Esophagus (tissue), 2 donors: ENCODE measurements around the gene ADAMTS2. TPM values are rescaled to one million over a fixed set of nuclear protein-coding genes. Genes with fewer than 3 reads are reported as not detected.

Experiments used
- H3K27ac ChIP-seq, 2 donors: one replicate each; pipeline ENCODE4 v1.5.1; 2013; ENCODE audit warnings: low read depth in 2 of 2, mild to moderate bottlenecking in 2 of 2, inconsistent platforms in 1 of 2, low read length in 1 of 2, moderate library complexity in 1 of 2
- H3K27me3 ChIP-seq, 2 donors: one replicate each; pipeline ENCODE4 v1.6.1; 2013; ENCODE audit warnings: low read length in 2 of 2, control low read depth in 1 of 2, mild to moderate bottlenecking in 1 of 2; ENCODE audit not compliant: insufficient read depth in 2 of 2, control insufficient read depth in 1 of 2
- H3K36me3 ChIP-seq, 2 donors: one replicate each; pipeline ENCODE4 v1.6.1; 2013; ENCODE audit warnings: low read length in 1 of 2; ENCODE audit not compliant: control insufficient read depth in 2 of 2, insufficient read depth in 2 of 2
- H3K4me1 ChIP-seq, 2 donors: one replicate each; pipeline ENCODE4 v1.6.1; 2013; ENCODE audit warnings: low read length in 1 of 2; ENCODE audit not compliant: control insufficient read depth in 2 of 2, insufficient read depth in 2 of 2
- H3K4me3 ChIP-seq, 2 donors: one replicate each; pipeline ENCODE4 v1.5.1; 2013; ENCODE audit warnings: low read length in 2 of 2, mild to moderate bottlenecking in 2 of 2, low read depth in 1 of 2, moderate library complexity in 1 of 2
- H3K9me3 ChIP-seq, 2 donors: one replicate each; pipeline ENCODE4 v1.6.1; 2013; ENCODE audit warnings: mild to moderate bottlenecking in 2 of 2, low read depth in 1 of 2, low read length in 1 of 2, moderate library complexity in 1 of 2; ENCODE audit not compliant: control insufficient read depth in 2 of 2, insufficient read depth in 1 of 2
- WGBS, 2 donors: extraction: QIAGEN DNeasy Blood & Tissue Kit; methylation state at CpG; one replicate each; pipeline ENCODE4 v1.1.7; 2013; 5-methylcytosine and 5-hydroxymethylcytosine counted together
- polyA plus RNA-seq, 2 donors: library from polyadenylated mRNA; stranded (reverse); fragments of 200-250 nt; gene quantifications; one replicate each; pipeline ENCODE4 v1.2.3, GENCODE V29; 2013
- donor health status: healthy with polysubstance abuse.
- donor health status: Bipolar disorder and iron deficiency.

The ADAMTS2 gene
- polyA plus RNA-seq, 2 donors = 1.4 to 1.5 TPM

- WGBS, 2 donors = 68 to 71% methylated on average over 20 of the region's 20 CpGs
- Histone ChIP-seq H3K36me3 (no peaks in the 10 kb centered on the region), H3K27ac (no peak overlapping the region), H3K9me3 (no peaks in the 10 kb centered on the region), H3K27me3 (no peaks in the 10 kb centered on the region), H3K4me1 (no peaks in the 10 kb centered on the region), H3K4me3 (no peak overlapping the region)
Measured at GRCh38 chr5:179209359-179210150, 135.7 kb downstream of the ADAMTS2 start.

DNA sequence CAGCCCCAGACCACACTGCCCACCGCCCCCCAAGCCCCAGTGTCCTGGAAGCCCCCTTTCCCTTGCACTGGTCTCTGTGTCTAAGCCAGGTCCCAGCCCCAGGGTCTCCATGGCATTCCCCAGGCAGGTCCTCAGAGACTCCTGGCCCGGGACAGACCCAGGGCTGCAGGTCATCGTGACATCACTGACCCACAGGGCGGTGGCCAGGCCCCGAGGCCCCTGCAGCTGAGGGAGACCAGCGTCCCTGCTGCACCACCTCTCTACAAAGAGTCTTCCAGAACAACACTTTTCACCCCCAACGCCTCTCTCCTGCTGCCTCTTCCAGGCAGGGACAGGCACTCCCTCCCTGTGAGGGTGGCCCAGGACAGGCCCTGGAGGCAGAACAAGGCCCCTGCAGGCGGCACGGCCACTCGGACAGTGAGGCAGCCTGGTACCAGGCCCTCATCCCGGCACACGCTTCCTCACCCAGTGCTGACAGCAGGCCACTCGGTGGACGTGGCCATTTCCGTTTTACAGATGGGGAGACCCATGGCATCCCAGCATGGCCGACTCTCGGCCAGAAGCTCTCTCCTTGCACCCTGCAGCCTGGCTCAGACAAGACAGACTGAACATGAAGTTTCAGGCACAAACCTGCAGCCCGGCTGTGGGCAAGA lies 136.4 kb downstream of the ADAMTS2 start:
- Histone ChIP-seq H3K4me3 (no peak overlapping the region), H3K36me3 (no peaks in the 10 kb centered on the region), H3K27ac (no peak overlapping the region), H3K9me3 (no peaks in the 10 kb centered on the region), H3K4me1 (no peaks in the 10 kb centered on the region), H3K27me3 (no peaks in the 10 kb centered on the region)
- WGBS, 2 donors = 87% methylated on average over 17 to 18 of the region's 18 CpGs

- WGBS, 2 donors = 80 to 81% methylated on average over 22 of the region's 22 CpGs
- Histone ChIP-seq H3K27ac (no peak overlapping the region), H3K9me3 (no peaks in the 10 kb centered on the region), H3K4me3 (no peak overlapping the region), H3K36me3 (no peaks in the 10 kb centered on the region), H3K4me1 (no peaks in the 10 kb centered on the region), H3K27me3 (no peaks in the 10 kb centered on the region)
Measured at GRCh38 chr5:179207920-179208705, 137.1 kb downstream of the ADAMTS2 start.

- Histone ChIP-seq H3K27ac (no peak overlapping the region), H3K9me3 (no peaks in the 10 kb centered on the region), H3K4me3 (no peak overlapping the region), H3K36me3 (no peaks in the 10 kb centered on the region), H3K27me3 (no peaks in the 10 kb centered on the region), H3K4me1 (no peaks in the 10 kb centered on the region)
- 77 to 81% methylated on average over 20 of the region's 20 CpGs for WGBS, 2 donors
Measured at GRCh38 chr5:179207470-179207869, 137.8 kb downstream of the ADAMTS2 start.

DNA sequence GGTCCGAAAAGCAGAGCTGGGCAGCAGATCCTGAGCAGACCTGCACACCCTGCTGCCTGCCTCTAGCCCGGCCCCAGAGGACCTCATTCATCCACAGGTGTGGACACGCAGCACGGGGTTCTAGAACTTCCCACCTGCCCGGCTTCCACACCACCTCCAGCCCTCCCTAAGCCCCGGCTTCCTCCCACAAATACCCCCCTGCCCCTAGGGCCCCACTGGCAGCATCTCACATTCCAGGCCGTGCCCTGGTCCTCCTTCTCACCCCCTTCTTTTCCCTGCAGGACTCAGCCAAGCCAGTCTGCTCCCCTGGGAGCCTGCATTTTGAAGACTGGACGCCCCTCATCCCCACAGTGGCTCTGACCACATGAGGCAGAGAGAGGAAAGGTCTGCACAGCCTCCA lies 138.9 kb downstream of the ADAMTS2 start:
- 79 to 80% methylated on average over 8 of the region's 8 CpGs for WGBS, 2 donors
- no peaks in the 10 kb centered on the region for H3K4me1 ChIP-seq

GRCh38 chr5:179205277-179205676 lies 140.0 kb downstream of the ADAMTS2 start:
- no peaks in the 10 kb centered on the region for H3K27me3 ChIP-seq
- no peaks in the 10 kb centered on the region for H3K36me3 ChIP-seq
- H3K27ac ChIP-seq = no peak overlapping the region
- H3K4me1 ChIP-seq = no peaks in the 10 kb centered on the region
- no peaks in the 10 kb centered on the region for H3K9me3 ChIP-seq
- no peak overlapping the region for H3K4me3 ChIP-seq
- WGBS, 2 donors = 81 to 86% methylated on average over 12 of the region's 12 CpGs

More for the DNA sequence above, 138.9 kb downstream of the ADAMTS2 start:
- H3K4me3 ChIP-seq = no peak overlapping the region
- H3K9me3 ChIP-seq = no peaks in the 10 kb centered on the region
- no peak overlapping the region for H3K27ac ChIP-seq
- H3K36me3 ChIP-seq = no peaks in the 10 kb centered on the region
- no peaks in the 10 kb centered on the region for H3K27me3 ChIP-seq

DNA sequence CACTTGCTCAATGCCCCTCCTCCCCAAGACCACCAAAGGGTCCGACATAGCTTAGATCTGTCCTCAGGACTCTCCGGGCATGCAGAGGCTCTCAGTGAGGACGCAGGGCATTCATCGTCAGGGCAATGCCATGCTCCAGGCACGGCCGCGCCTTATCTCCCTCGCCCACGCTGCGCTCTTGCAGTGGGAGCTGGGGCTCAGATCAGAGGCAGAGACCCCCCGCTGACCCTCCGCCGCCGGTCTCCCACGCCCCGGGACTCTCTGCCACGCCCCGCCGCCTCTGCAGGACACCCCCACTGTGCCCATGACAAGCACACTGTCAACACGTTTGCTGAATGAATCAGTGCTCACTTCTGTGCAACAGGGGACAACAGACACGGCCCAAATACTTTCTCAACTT lies 140.7 kb downstream of the ADAMTS2 start:
- no peaks in the 10 kb centered on the region for H3K9me3 ChIP-seq
- H3K36me3 ChIP-seq = no peaks in the 10 kb centered on the region
- no peaks in the 10 kb centered on the region for H3K4me1 ChIP-seq
- WGBS, 2 donors = 82 to 84% methylated on average over 21 of the region's 21 CpGs
- H3K27me3 ChIP-seq = no peaks in the 10 kb centered on the region
- H3K27ac ChIP-seq = no peak overlapping the region
- no peak overlapping the region for H3K4me3 ChIP-seq

DNA sequence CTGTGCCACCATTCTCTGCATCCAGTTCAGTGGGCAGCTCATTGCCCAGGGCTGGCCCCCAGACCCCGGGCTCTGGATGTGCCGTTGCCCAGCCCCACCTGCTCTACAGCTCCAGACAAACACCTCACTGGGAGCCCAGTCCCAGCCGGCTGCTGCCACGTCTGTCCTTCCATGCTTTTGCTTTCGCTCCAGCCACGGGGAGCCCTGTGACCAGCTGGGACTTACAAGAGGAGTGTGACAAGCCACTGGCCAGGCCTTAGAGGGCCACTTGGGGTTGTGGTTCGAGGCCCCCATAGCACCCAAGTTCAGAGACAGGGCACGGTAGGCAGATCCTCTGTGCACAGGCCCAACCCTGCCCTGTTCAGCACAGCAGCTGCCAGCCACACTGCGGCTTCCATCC lies 142.0 kb downstream of the ADAMTS2 start:
- peaks cover 0 to 2% of the 10 kb centered on the region in 2 donors for H3K4me1 ChIP-seq
- no peaks in the 10 kb centered on the region for H3K27me3 ChIP-seq
- no peak overlapping the region for H3K4me3 ChIP-seq
- no peaks in the 10 kb centered on the region for H3K36me3 ChIP-seq
- no peak overlapping the region for H3K27ac ChIP-seq
- H3K9me3 ChIP-seq = no peaks in the 10 kb centered on the region
- 79 to 80% methylated on average over 9 of the region's 9 CpGs for WGBS, 2 donors

DNA sequence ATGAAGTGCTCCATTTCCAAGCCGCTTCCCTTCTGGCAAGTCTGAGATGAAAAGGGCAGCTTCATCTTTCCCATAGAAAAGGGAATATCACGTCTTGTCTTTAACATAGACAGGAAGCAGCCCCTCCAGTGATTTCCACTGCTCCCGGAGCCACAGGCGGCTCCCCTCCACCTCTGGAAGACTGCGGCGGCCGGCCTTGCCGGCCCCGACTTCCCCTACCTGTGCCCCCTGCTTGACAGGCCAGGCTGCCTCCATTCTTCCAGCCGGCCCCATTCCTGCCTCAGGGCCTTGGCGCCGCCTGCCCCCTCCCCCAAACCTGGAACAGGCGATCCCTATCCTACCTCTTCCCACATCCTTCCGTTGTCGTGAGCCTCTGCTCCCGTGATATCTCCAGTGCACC lies 143.3 kb downstream of the ADAMTS2 start:
- Histone ChIP-seq H3K4me1 (peaks cover 0 to 2% of the 10 kb centered on the region in 2 donors), H3K27me3 (no peaks in the 10 kb centered on the region), H3K36me3 (no peaks in the 10 kb centered on the region), H3K27ac (no peak overlapping the region), H3K9me3 (no peaks in the 10 kb centered on the region), H3K4me3 (no peak overlapping the region)
- 80 to 81% methylated on average over 16 of the region's 16 CpGs for whole genome bisulfite sequencing, 2 donors
